Gastrocnemius medialis (tissue), 4 donors: ENCODE measurements around the gene GCLM. TPM values are rescaled to one million over a fixed set of nuclear protein-coding genes. Genes with fewer than 3 reads are reported as not detected.

Experiments
- ATAC-seq, 2 donors: fragments of 150-250 bp; one replicate each; pipeline ENCODE4 v1.9.1; 2016
- DNase-seq, 2 donors: peaks; one replicate each; pipeline ENCODE4 v3.0.0-alpha.2; 2019
- H3K27ac ChIP-seq, 4 donors: fragments of 200-600 bp; sonication (generic); 1 replicate in 1 of 4; 2 replicates in 3 of 4; pipeline ENCODE4 v1.5.1; 2016 to 2018; ENCODE audit warnings: mild to moderate bottlenecking in 2 of 4, moderate library complexity in 1 of 4
- H3K27me3 ChIP-seq, 3 donors: fragments of 200-600 bp; sonication (generic) in 2 of 3; 1 replicate in 1 of 3; 2 replicates in 2 of 3; pipeline versions ENCODE4 v1.5.1 to v1.6.0; 2016 to 2019; ENCODE audit warnings: mild to moderate bottlenecking in 1 of 3, moderate library complexity in 1 of 3
- H3K36me3 ChIP-seq, 2 donors: fragments of 200-600 bp; sonication (generic) in 1 of 2; one replicate each; pipeline ENCODE4 v1.5.1; 2017 to 2018
- H3K4me1 ChIP-seq, 2 donors: fragments of 200-600 bp; sonication (generic) in 1 of 2; one replicate each; pipeline ENCODE4 v1.5.1; 2016 to 2017; ENCODE audit warnings: mild to moderate bottlenecking in 2 of 2
- H3K4me3 ChIP-seq, 4 donors: fragments of 200-600 bp; sonication (generic) in 3 of 4; 1 replicate in 1 of 4; 2 replicates in 3 of 4; pipeline ENCODE4 v1.5.1; 2016 to 2019; ENCODE audit warnings: mild to moderate bottlenecking in 2 of 4
- H3K9me3 ChIP-seq, 3 donors: fragments of 200-600 bp; sonication (generic) in 2 of 3; 1 replicate in 1 of 3; 2 replicates in 2 of 3; pipeline ENCODE4 v1.5.1; 2016 to 2019
- POLR2A ChIP-seq, 2 donors: fragments of 450-650 bp; IDR thresholded peaks; one replicate each; pipeline ENCODE4 v1.6.1; 2017; ENCODE audit warnings: antibody characterized with exemption in 2 of 2, mild to moderate bottlenecking in 2 of 2, moderate library complexity in 2 of 2
- in situ Hi-C, 4 donors: fragments of 200-750 bp; cut with MboI; loops; one replicate each; pipeline versions ENCODE4 v1.15.0 to v1.8.0; 2017; ENCODE audit warnings: low sequenced_read_pairs in 4 of 4
- intact Hi-C: fragments of 100-400 bp; cut with DNase I; formaldehyde crosslinking; loops from one replicate; pipeline ENCODE4 v1.15.1; 2023; ENCODE audit warnings: low total_unique reads
- total RNA-seq, 4 donors: library from RNA; depleted of rRNA; stranded (reverse); fragments of >200 nt; gene quantifications; one replicate each; pipeline versions ENCODE4 v1.1.0 to v1.2.3, GENCODE V29; 2016
- TF ChIP-seq, protein P1 (sequence below), 5 experiments: fragments of 450-650 bp in 3 of 5; fragments of 200-600 bp in 2 of 5; sonication (generic) in 2 of 5; IDR thresholded peaks in 4 of 5; conservative IDR thresholded peaks in 1 of 5; 1 replicate in 4 of 5; 2 replicates in 1 of 5; pipeline ENCODE4 v1.5.1; 2016 to 2019; ENCODE audit warnings: antibody characterized with exemption in 5 of 5, mild to moderate bottlenecking in 3 of 5, moderate library complexity in 3 of 5

The GCLM gene
- total RNA-seq, 4 donors from 2014 or later, result 20.9 to 26.7 (median 24.1) TPM

DNA sequence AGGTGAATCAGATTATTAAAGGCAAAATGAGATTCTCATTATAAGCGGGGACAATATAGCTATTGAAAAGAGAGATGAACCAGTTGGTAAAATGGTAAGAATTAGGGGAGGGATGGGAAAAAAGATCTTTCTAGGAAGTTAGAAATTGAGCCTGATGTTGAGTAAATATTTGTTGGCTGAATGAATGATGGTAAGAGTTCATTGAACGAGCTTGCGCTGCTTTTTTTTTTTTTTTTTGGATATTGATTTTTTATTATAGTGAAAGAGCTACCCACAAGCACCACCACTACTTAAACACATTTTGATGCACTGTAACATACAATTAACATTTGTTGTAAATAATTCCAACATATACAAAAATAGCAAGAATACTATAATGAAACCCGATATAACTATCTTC, 1.1 kb upstream of the GCLM start:
- intact Hi-C loops, result no loop called here
- DNase-seq (no peak), ATAC-seq (no peak)
- H3K4me1 ChIP-seq, result peaks cover 14 to 21% of the 10 kb centered on the region in 2 donors
- no peaks in the 10 kb centered on the region for H3K27me3 ChIP-seq
- no peak for TF ChIP-seq POLR2A (IDR thresholded peaks at IDR 0.05)
- TF ChIP-seq, protein P1, sequence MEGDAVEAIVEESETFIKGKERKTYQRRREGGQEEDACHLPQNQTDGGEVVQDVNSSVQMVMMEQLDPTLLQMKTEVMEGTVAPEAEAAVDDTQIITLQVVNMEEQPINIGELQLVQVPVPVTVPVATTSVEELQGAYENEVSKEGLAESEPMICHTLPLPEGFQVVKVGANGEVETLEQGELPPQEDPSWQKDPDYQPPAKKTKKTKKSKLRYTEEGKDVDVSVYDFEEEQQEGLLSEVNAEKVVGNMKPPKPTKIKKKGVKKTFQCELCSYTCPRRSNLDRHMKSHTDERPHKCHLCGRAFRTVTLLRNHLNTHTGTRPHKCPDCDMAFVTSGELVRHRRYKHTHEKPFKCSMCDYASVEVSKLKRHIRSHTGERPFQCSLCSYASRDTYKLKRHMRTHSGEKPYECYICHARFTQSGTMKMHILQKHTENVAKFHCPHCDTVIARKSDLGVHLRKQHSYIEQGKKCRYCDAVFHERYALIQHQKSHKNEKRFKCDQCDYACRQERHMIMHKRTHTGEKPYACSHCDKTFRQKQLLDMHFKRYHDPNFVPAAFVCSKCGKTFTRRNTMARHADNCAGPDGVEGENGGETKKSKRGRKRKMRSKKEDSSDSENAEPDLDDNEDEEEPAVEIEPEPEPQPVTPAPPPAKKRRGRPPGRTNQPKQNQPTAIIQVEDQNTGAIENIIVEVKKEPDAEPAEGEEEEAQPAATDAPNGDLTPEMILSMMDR (IDR thresholded peaks at IDR 0.05 in 4 of 5, conservative IDR thresholded peaks at IDR 0.05 in 1 of 5), result no peak
- H3K9me3 ChIP-seq, result no peaks in the 10 kb centered on the region
- peak overlapping the region; percentile 79 to 89 (median 84) for H3K27ac ChIP-seq
- no peaks in the 10 kb centered on the region for H3K36me3 ChIP-seq
- in situ Hi-C loops, result no loop called here
- H3K4me3 ChIP-seq, result peak overlapping the region in 1 of 4 donors; percentile 66

DNA sequence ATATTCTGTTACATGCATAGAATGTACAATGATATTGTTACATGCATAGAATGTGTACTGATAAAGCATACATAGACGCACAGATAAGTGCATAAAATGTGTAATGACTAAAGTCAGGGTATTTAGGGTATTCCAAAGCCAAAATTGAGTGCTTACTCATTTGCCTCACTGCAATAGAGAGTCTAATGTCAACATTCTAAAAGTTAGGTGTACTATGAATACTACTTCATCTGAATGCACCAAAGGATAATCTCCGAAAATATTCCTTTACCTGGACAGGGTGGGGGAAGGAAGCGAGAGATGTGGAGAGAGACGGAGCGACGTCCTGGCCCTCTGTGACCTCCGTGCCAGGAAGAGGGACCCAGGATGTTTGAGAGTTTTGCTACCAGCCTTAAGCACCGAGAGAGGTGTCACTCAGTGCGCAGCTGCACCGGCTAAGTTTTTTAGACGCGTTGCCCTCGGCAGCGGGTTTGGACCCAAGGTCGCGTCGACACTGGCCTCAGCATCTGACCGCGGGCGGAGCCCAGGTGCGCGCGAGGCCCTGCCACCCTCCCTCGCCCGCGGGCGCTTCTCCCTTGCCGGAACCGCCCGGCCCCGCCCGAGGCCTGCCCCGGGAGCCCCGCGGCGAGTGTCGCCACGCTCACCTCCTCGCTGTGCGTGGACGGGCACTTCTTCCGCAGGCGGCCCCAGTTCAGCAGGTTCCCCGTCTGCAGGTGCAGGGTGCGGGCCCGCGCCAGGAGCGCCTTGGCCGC, 660 bp downstream of the GCLM start:
- DNase-seq (peak; percentile 15 to 22), ATAC-seq (peak; percentile 25 to 57)
- intact Hi-C loops, result loop anchor here (1.0 kb wide), 2 partner anchors 30 to 61 kb away; no protein-coding TSS in a partner anchor
- peaks cover 14 to 30% of the 10 kb centered on the region in 2 donors for H3K4me1 ChIP-seq
- in situ Hi-C loops, result no loop called here
- H3K4me3 ChIP-seq, result peak overlapping the region; percentile 66 to 76 (median 72)
- H3K9me3 ChIP-seq, result no peaks in the 10 kb centered on the region
- no peak for TF ChIP-seq POLR2A (IDR thresholded peaks at IDR 0.05)
- TF ChIP-seq, protein P1 (IDR thresholded peaks at IDR 0.05 in 4 of 5, conservative IDR thresholded peaks at IDR 0.05 in 1 of 5), result no peak
- H3K36me3 ChIP-seq, result peaks cover 0 to 7% of the 10 kb centered on the region in 2 donors
- no peaks in the 10 kb centered on the region for H3K27me3 ChIP-seq
- peak overlapping the region; percentile 79 to 89 (median 84) for H3K27ac ChIP-seq

DNA sequence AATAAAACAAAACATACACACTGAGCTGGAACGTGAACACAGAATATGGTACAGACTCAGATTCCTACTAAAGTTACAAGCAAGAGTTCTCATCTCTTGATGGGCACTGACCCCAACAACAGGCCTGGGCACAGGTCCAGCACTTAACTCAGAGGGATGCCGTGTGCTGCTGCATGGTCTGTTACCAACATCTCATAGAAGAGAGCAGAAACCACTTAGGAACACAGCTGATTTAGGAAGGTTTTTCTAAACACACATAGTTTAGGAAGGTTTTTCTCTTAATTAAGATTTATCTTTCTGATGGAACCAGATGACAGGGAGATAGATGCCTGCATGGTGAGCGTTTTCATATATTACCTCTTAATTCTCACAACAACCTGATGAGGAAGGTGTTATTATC, 1.5 kb downstream of the GCLM start:
- ATAC-seq, result no peak
- Histone ChIP-seq H3K36me3 (peaks cover 0 to 9% of the 10 kb centered on the region in 2 donors), H3K4me1 (peaks cover 14 to 30% of the 10 kb centered on the region in 2 donors), H3K27ac (peak overlapping the region in 1 of 4 donors; percentile 79), H3K27me3 (no peaks in the 10 kb centered on the region), H3K4me3 (peak overlapping the region; percentile 66 to 76 (median 72)), H3K9me3 (no peaks in the 10 kb centered on the region)
- in situ Hi-C loops, result no loop called here
- no peak for TF ChIP-seq POLR2A (IDR thresholded peaks at IDR 0.05)
- TF ChIP-seq, protein P1 (IDR thresholded peaks at IDR 0.05 in 4 of 5, conservative IDR thresholded peaks at IDR 0.05 in 1 of 5), result no peak
- DNase-seq, result no peak
- intact Hi-C loops, result no loop called here

DNA sequence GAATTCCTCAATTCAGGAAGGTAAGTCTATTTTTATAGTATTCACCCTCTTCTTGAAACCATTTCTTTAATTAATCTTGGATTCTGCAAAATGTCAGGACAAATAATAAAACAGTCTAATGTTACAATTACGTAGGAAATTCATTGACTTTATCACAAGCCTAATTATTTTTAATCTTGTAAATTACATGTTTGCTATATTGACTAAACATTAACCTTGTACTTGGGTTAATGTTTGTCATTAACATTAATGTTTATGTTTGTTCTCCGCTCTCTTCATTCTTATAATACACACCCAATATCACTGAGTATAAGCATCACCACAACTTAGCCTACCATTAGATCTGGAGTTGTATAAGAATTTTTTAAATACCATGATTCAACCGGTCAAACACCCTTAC, 2.8 kb downstream of the GCLM start:
- H3K36me3 ChIP-seq, result peaks cover 0 to 12% of the 10 kb centered on the region in 2 donors
- H3K27ac ChIP-seq, result no peak overlapping the region
- H3K9me3 ChIP-seq, result no peaks in the 10 kb centered on the region
- no peaks in the 10 kb centered on the region for H3K27me3 ChIP-seq
- TF ChIP-seq, protein P1 (IDR thresholded peaks at IDR 0.05 in 4 of 5, conservative IDR thresholded peaks at IDR 0.05 in 1 of 5), result no peak
- TF ChIP-seq POLR2A (IDR thresholded peaks at IDR 0.05), result no peak
- no peak for ATAC-seq
- DNase-seq, result no peak
- intact Hi-C loops, result no loop called here
- no peak overlapping the region for H3K4me3 ChIP-seq
- H3K4me1 ChIP-seq, result peaks cover 14 to 30% of the 10 kb centered on the region in 2 donors
- in situ Hi-C loops, result no loop called here
